Activated B cell treated with CpG ODN at 0.5 μM for 24 hours (primary cell): ENCODE data around the gene CFP. TPM values are rescaled to one million over a fixed set of nuclear protein-coding genes. Genes with fewer than 3 reads are reported as not detected.

Source experiments
- ATAC-seq: fragments of 200-7000 bp; cut with Tn5 transposase; one replicate; pipeline ENCODE4 v1.10.0; 2021; ENCODE audit warnings: low read depth, mild to moderate bottlenecking, moderate library complexity
- CTCF ChIA-PET: fragments of 350-600 bp; sonication (Branson Sonifier 250); formaldehyde crosslinking; loops from one replicate; lab custom pipeline; 2021; ENCODE audit warnings: antibody characterized with exemption; lab: Charles Lee
- POLR2A ChIA-PET: fragments of 350-600 bp; sonication (Branson Sonifier 250); formaldehyde crosslinking; loops from one replicate; lab custom pipeline; 2021; ENCODE audit warnings: antibody characterized with exemption; lab: Charles Lee
- DNase-seq: peaks from one replicate; pipeline ENCODE4 v3.0.0; 2022
- H3K27ac Mint-ChIP-seq: one replicate; pipeline ENCODE4 v1.8.0; 2020; ENCODE audit warnings: mixed read lengths
- H3K27me3 Mint-ChIP-seq: one replicate; pipeline ENCODE4 v1.8.0; 2021; ENCODE audit warnings: mixed read lengths
- H3K36me3 Mint-ChIP-seq: one replicate; pipeline ENCODE4 v1.8.0; 2021; ENCODE audit warnings: low read depth, mixed read lengths
- H3K4me1 Mint-ChIP-seq: one replicate; pipeline ENCODE4 v1.8.0; 2021; ENCODE audit warnings: mixed read lengths
- H3K4me3 Mint-ChIP-seq: one replicate; pipeline ENCODE4 v1.8.0; 2020; ENCODE audit warnings: mild to moderate bottlenecking, mixed read lengths
- H3K9me3 Mint-ChIP-seq: one replicate; pipeline ENCODE4 v1.8.0; 2020; ENCODE audit warnings: mixed read lengths
- CTCF ChIP-seq: fragments of 200-600 bp; IDR thresholded peaks from one replicate; pipeline ENCODE4 v1.8.0; 2022; ENCODE audit warnings: antibody characterized with exemption, mild to moderate bottlenecking
- intact Hi-C: fragments of 100-400 bp; cut with micrococcal nuclease; formaldehyde crosslinking; loops from one replicate; pipeline ENCODE4 v1.15.1; 2024
- total RNA-seq: library from RNA; stranded (reverse); gene quantifications from 2 replicates; pipeline ENCODE4 v1.2.3, GENCODE V29; 2022

CFP gene
- total RNA-seq, 1 donor from 2014 or later, result 0.91 TPM

GRCh38 chrX:47613082-47613481 lies 16.6 kb downstream of the CFP start:
- CTCF ChIA-PET, result no interaction called here

GRCh38 chrX:47612418-47612817 lies 17.3 kb downstream of the CFP start:
- no peak for DNase-seq
- Mint-ChIP-seq H3K4me1 (no peaks in the 10 kb centered on the region), H3K36me3 (no peaks in the 10 kb centered on the region), H3K27me3 (peaks cover 10% of the 10 kb centered on the region), H3K27ac (no peak overlapping the region), H3K9me3 (no peaks in the 10 kb centered on the region), H3K4me3 (no peak overlapping the region)
- intact Hi-C loops, result no loop called here
- ChIA-PET CTCF (no interaction called here), POLR2A (no interaction called here)
- TF ChIP-seq CTCF, result no peak
- no peak for ATAC-seq

More at GRCh38 chrX:47613082-47613481, 16.6 kb downstream of the CFP start:
- no peak for ATAC-seq
- POLR2A ChIA-PET, result interaction anchor here (0.7 kb wide), 1 partner anchor 893 kb away, joined by 5 read pairs; no protein-coding TSS in a partner anchor
- intact Hi-C loops, result no loop called here
- Mint-ChIP-seq H3K4me1 (no peaks in the 10 kb centered on the region), H3K27me3 (peaks cover 13% of the 10 kb centered on the region), H3K36me3 (no peaks in the 10 kb centered on the region), H3K4me3 (no peak overlapping the region), H3K9me3 (no peaks in the 10 kb centered on the region), H3K27ac (no peak overlapping the region)
- no peak for DNase-seq
- TF ChIP-seq CTCF, result no peak

GRCh38 chrX:47611926-47612325 lies 17.8 kb downstream of the CFP start:
- no peak for ATAC-seq
- no peaks in the 10 kb centered on the region for H3K4me1 Mint-ChIP-seq

GRCh38 chrX:47611489-47611888 lies 18.2 kb downstream of the CFP start:
- H3K4me1 Mint-ChIP-seq, result no peaks in the 10 kb centered on the region
- DNase-seq, result no peak
- no peak for ATAC-seq
- intact Hi-C loops, result no loop called here
- H3K27ac Mint-ChIP-seq, result no peak overlapping the region
- CTCF ChIA-PET, result no interaction called here
- no peak overlapping the region for H3K4me3 Mint-ChIP-seq
- POLR2A ChIA-PET, result no interaction called here
- H3K27me3 Mint-ChIP-seq, result peaks cover 5% of the 10 kb centered on the region
- H3K36me3 Mint-ChIP-seq, result no peaks in the 10 kb centered on the region
- TF ChIP-seq CTCF, result no peak
- H3K9me3 Mint-ChIP-seq, result no peaks in the 10 kb centered on the region

More at GRCh38 chrX:47611926-47612325, 17.8 kb downstream of the CFP start:
- POLR2A ChIA-PET, result no interaction called here
- TF ChIP-seq CTCF, result no peak
- intact Hi-C loops, result no loop called here
- CTCF ChIA-PET, result no interaction called here
- Mint-ChIP-seq H3K27me3 (peaks cover 8% of the 10 kb centered on the region), H3K4me3 (no peak overlapping the region), H3K36me3 (no peaks in the 10 kb centered on the region), H3K27ac (no peak overlapping the region), H3K9me3 (no peaks in the 10 kb centered on the region)
- no peak for DNase-seq

GRCh38 chrX:47610511-47610910 lies 19.2 kb downstream of the CFP start:
- no peaks in the 10 kb centered on the region for H3K36me3 Mint-ChIP-seq
- H3K9me3 Mint-ChIP-seq, result no peaks in the 10 kb centered on the region
- ChIA-PET POLR2A (no interaction called here), CTCF (no interaction called here)
- DNase-seq (no peak), ATAC-seq (no peak)
- no peaks in the 10 kb centered on the region for H3K27me3 Mint-ChIP-seq
- intact Hi-C loops, result no loop called here
- no peak overlapping the region for H3K27ac Mint-ChIP-seq
- no peaks in the 10 kb centered on the region for H3K4me1 Mint-ChIP-seq
- no peak overlapping the region for H3K4me3 Mint-ChIP-seq
- no peak for TF ChIP-seq CTCF
